ENCODE data around the gene ANKRD9.

The ANKRD9 gene

GRCh38 chr14:102473559-102473958 lies 36.0 kb downstream of the ANKRD9 start:
- no peak overlapping the region for H3K9ac ChIP-seq (ENCODE audit: low read depth, low read length, poor library complexity)
- no peak overlapping the region for H4K91ac ChIP-seq (ENCODE audit: low read depth, low read length, poor library complexity)
- no peak overlapping the region for H3K4ac ChIP-seq (ENCODE audit: low read length)
- H3K36me3 ChIP-seq (replicated peaks in 1 of 2; ENCODE audit: control insufficient read depth in 2 of 2, insufficient read depth in 2 of 2, low read length in 2 of 2), result peaks cover 1 to 14% of the 10 kb centered on the region in 2 donors
- H3K23ac ChIP-seq (ENCODE audit: low read depth, low read length, poor library complexity), result no peak overlapping the region
- H2BK15ac ChIP-seq (ENCODE audit: low read length), result no peak overlapping the region
- H3K4me1 ChIP-seq (ENCODE audit: control insufficient read depth in 2 of 2, insufficient read depth in 1 of 2, low read depth in 1 of 2, low read length in 2 of 2), result no peaks in the 10 kb centered on the region
- H2BK120ac ChIP-seq (ENCODE audit: low read depth, low read length), result no peak overlapping the region
- H3K27me3 ChIP-seq (ENCODE audit: control insufficient read depth in 3 of 3, insufficient read depth in 3 of 3, low read depth in 1 of 3, low read length in 3 of 3), result no peaks in the 10 kb centered on the region
- H3K79me1 ChIP-seq (ENCODE audit: low read depth, low read length), result no peaks in the 10 kb centered on the region
- no peak overlapping the region for H2AFZ ChIP-seq (ENCODE audit: low read length)
- no peak overlapping the region for H2BK12ac ChIP-seq (ENCODE audit: low read length)
- H3K4me3 ChIP-seq (ENCODE audit: low read length in 2 of 2), result no peak overlapping the region
- H3K4me2 ChIP-seq (ENCODE audit: insufficient read depth, low read length, poor library complexity, severe bottlenecking), result no peak overlapping the region
- no peak overlapping the region for H2AK5ac ChIP-seq (ENCODE audit: low read depth, low read length)
- H2BK5ac ChIP-seq (ENCODE audit: low read length), result no peak overlapping the region
- WGBS, 2 donors (ENCODE audit: extremely low coverage in 2 of 2, insufficient read length in 2 of 2, insufficient replicate concordance in 1 of 2), result no CpG with 5 or more reads among the region's 2 CpGs
- H3K14ac ChIP-seq (ENCODE audit: low read length), result no peak overlapping the region
- H3K18ac ChIP-seq (ENCODE audit: low read length), result no peak overlapping the region
- peaks cover 0 to 3% of the 10 kb centered on the region in 2 donors for H3K9me3 ChIP-seq (replicated peaks in 1 of 2; ENCODE audit: control insufficient read depth in 2 of 2, insufficient read depth in 1 of 2, low read depth in 1 of 2, low read length in 2 of 2)
- no peak overlapping the region for H3K27ac ChIP-seq (replicated peaks; ENCODE audit: low read length)
- no peak for DNase-seq (ENCODE audit: low spot score)
- no peak overlapping the region for H4K8ac ChIP-seq (ENCODE audit: low read depth, low read length)

- no peak overlapping the region for H3K4ac ChIP-seq (ENCODE audit: low read length)
- no peak for DNase-seq (ENCODE audit: low spot score)
- H3K36me3 ChIP-seq (replicated peaks in 1 of 2; ENCODE audit: control insufficient read depth in 2 of 2, insufficient read depth in 2 of 2, low read length in 2 of 2), result peaks cover 1 to 14% of the 10 kb centered on the region in 2 donors
- no peak overlapping the region for H3K18ac ChIP-seq (ENCODE audit: low read length)
- no peak overlapping the region for H2BK12ac ChIP-seq (ENCODE audit: low read length)
- no peak overlapping the region for H3K27ac ChIP-seq (replicated peaks; ENCODE audit: low read length)
- no peak overlapping the region for H3K4me2 ChIP-seq (ENCODE audit: insufficient read depth, low read length, poor library complexity, severe bottlenecking)
- H2AFZ ChIP-seq (ENCODE audit: low read length), result no peak overlapping the region
- no peaks in the 10 kb centered on the region for H3K27me3 ChIP-seq (ENCODE audit: control insufficient read depth in 3 of 3, insufficient read depth in 3 of 3, low read depth in 1 of 3, low read length in 3 of 3)
- no peak overlapping the region for H3K23ac ChIP-seq (ENCODE audit: low read depth, low read length, poor library complexity)
- no peak overlapping the region for H2BK15ac ChIP-seq (ENCODE audit: low read length)
- no peak overlapping the region for H2AK5ac ChIP-seq (ENCODE audit: low read depth, low read length)
- H3K14ac ChIP-seq (ENCODE audit: low read length), result no peak overlapping the region
- no peaks in the 10 kb centered on the region for H3K79me1 ChIP-seq (ENCODE audit: low read depth, low read length)
- H3K9ac ChIP-seq (ENCODE audit: low read depth, low read length, poor library complexity), result no peak overlapping the region
- no CpG with 5 or more reads among the region's 9 CpGs for WGBS, 2 donors (ENCODE audit: extremely low coverage in 2 of 2, insufficient read length in 2 of 2, insufficient replicate concordance in 1 of 2)
- H2BK120ac ChIP-seq (ENCODE audit: low read depth, low read length), result no peak overlapping the region
- H4K91ac ChIP-seq (ENCODE audit: low read depth, low read length, poor library complexity), result no peak overlapping the region
- no peaks in the 10 kb centered on the region for H3K4me1 ChIP-seq (ENCODE audit: control insufficient read depth in 2 of 2, insufficient read depth in 1 of 2, low read depth in 1 of 2, low read length in 2 of 2)
- no peak overlapping the region for H2BK5ac ChIP-seq (ENCODE audit: low read length)
- H3K9me3 ChIP-seq (replicated peaks in 1 of 2; ENCODE audit: control insufficient read depth in 2 of 2, insufficient read depth in 1 of 2, low read depth in 1 of 2, low read length in 2 of 2), result peaks cover 0 to 5% of the 10 kb centered on the region in 2 donors
- H3K4me3 ChIP-seq (ENCODE audit: low read length in 2 of 2), result no peak overlapping the region
- H4K8ac ChIP-seq (ENCODE audit: low read depth, low read length), result no peak overlapping the region
Measured at GRCh38 chr14:102472791-102473150, 36.8 kb downstream of the ANKRD9 start.

- Histone ChIP-seq H3K4me1 (ENCODE audit: control insufficient read depth in 2 of 2, insufficient read depth in 1 of 2, low read depth in 1 of 2, low read length in 2 of 2) (no peaks in the 10 kb centered on the region), H3K4ac (ENCODE audit: low read length) (no peak overlapping the region), H3K27me3 (ENCODE audit: control insufficient read depth in 3 of 3, insufficient read depth in 3 of 3, low read depth in 1 of 3, low read length in 3 of 3) (no peaks in the 10 kb centered on the region), H3K4me3 (ENCODE audit: low read length in 2 of 2) (no peak overlapping the region), H2BK120ac (ENCODE audit: low read depth, low read length) (no peak overlapping the region), H3K18ac (ENCODE audit: low read length) (no peak overlapping the region), H3K14ac (ENCODE audit: low read length) (no peak overlapping the region), H2BK5ac (ENCODE audit: low read length) (no peak overlapping the region), H4K91ac (ENCODE audit: low read depth, low read length, poor library complexity) (no peak overlapping the region), H3K23ac (ENCODE audit: low read depth, low read length, poor library complexity) (no peak overlapping the region), H4K8ac (ENCODE audit: low read depth, low read length) (no peak overlapping the region), H3K4me2 (ENCODE audit: insufficient read depth, low read length, poor library complexity, severe bottlenecking) (no peak overlapping the region), H2AK5ac (ENCODE audit: low read depth, low read length) (no peak overlapping the region), H2AFZ (ENCODE audit: low read length) (no peak overlapping the region), H2BK15ac (ENCODE audit: low read length) (no peak overlapping the region), H3K36me3 (replicated peaks in 1 of 2; ENCODE audit: control insufficient read depth in 2 of 2, insufficient read depth in 2 of 2, low read length in 2 of 2) (peaks cover 1 to 14% of the 10 kb centered on the region in 2 donors), H3K9me3 (replicated peaks in 1 of 2; ENCODE audit: control insufficient read depth in 2 of 2, insufficient read depth in 1 of 2, low read depth in 1 of 2, low read length in 2 of 2) (peaks cover 0 to 5% of the 10 kb centered on the region in 2 donors), H3K9ac (ENCODE audit: low read depth, low read length, poor library complexity) (peak overlapping the region; percentile 63), H3K27ac (replicated peaks; ENCODE audit: low read length) (no peak overlapping the region), H3K79me1 (ENCODE audit: low read depth, low read length) (no peaks in the 10 kb centered on the region), H2BK12ac (ENCODE audit: low read length) (no peak overlapping the region)
- DNase-seq (ENCODE audit: low spot score), result no peak
- WGBS, 2 donors (ENCODE audit: extremely low coverage in 2 of 2, insufficient read length in 2 of 2, insufficient replicate concordance in 1 of 2), result no CpG with 5 or more reads among the region's 8 CpGs
Measured at GRCh38 chr14:102471921-102472790, 37.4 kb downstream of the ANKRD9 start.

- Histone ChIP-seq H3K4me2 (ENCODE audit: insufficient read depth, low read length, poor library complexity, severe bottlenecking) (no peak overlapping the region), H3K27ac (replicated peaks; ENCODE audit: low read length) (no peak overlapping the region), H4K8ac (ENCODE audit: low read depth, low read length) (no peak overlapping the region), H4K91ac (ENCODE audit: low read depth, low read length, poor library complexity) (no peak overlapping the region), H3K36me3 (replicated peaks in 1 of 2; ENCODE audit: control insufficient read depth in 2 of 2, insufficient read depth in 2 of 2, low read length in 2 of 2) (peaks cover 10 to 39% of the 10 kb centered on the region in 2 donors), H2AFZ (ENCODE audit: low read length) (no peak overlapping the region), H2BK12ac (ENCODE audit: low read length) (no peak overlapping the region), H2BK5ac (ENCODE audit: low read length) (no peak overlapping the region), H3K4me3 (ENCODE audit: low read length in 2 of 2) (no peak overlapping the region), H3K4me1 (ENCODE audit: control insufficient read depth in 2 of 2, insufficient read depth in 1 of 2, low read depth in 1 of 2, low read length in 2 of 2) (no peaks in the 10 kb centered on the region), H3K14ac (ENCODE audit: low read length) (no peak overlapping the region), H2BK120ac (ENCODE audit: low read depth, low read length) (no peak overlapping the region), H2BK15ac (ENCODE audit: low read length) (no peak overlapping the region), H3K9me3 (replicated peaks in 1 of 2; ENCODE audit: control insufficient read depth in 2 of 2, insufficient read depth in 1 of 2, low read depth in 1 of 2, low read length in 2 of 2) (peaks cover 0 to 5% of the 10 kb centered on the region in 2 donors), H3K27me3 (ENCODE audit: control insufficient read depth in 3 of 3, insufficient read depth in 3 of 3, low read depth in 1 of 3, low read length in 3 of 3) (no peaks in the 10 kb centered on the region), H3K4ac (ENCODE audit: low read length) (no peak overlapping the region), H3K79me1 (ENCODE audit: low read depth, low read length) (no peaks in the 10 kb centered on the region), H3K23ac (ENCODE audit: low read depth, low read length, poor library complexity) (no peak overlapping the region), H3K9ac (ENCODE audit: low read depth, low read length, poor library complexity) (no peak overlapping the region), H3K18ac (ENCODE audit: low read length) (no peak overlapping the region), H2AK5ac (ENCODE audit: low read depth, low read length) (no peak overlapping the region)
- WGBS, 2 donors (ENCODE audit: extremely low coverage in 2 of 2, insufficient read length in 2 of 2, insufficient replicate concordance in 1 of 2), result no CpG with 5 or more reads among the region's 1 CpG
- DNase-seq (ENCODE audit: low spot score), result no peak
Measured at GRCh38 chr14:102469261-102469660, 40.3 kb downstream of the ANKRD9 start.
